RWPE2 (cell line): Measurements from ENCODE around the gene TGFB3.

Experiments
- ATAC-seq: fragments of 200-7000 bp; cut with Tn5 transposase; 3 replicates; pipeline ENCODE4 v1.9.1; 2021; ENCODE audit warnings: low read depth
- DNase-seq: peaks from one replicate; pipeline ENCODE4 v3.0.0-alpha.2; 2020; ENCODE audit warnings: low spot score
- H3K27ac ChIP-seq: fragments of 450-650 bp; 2 replicates; pipeline ENCODE4 v1.5.1; 2017; ENCODE audit warnings: mild to moderate bottlenecking; ENCODE audit not compliant: poor library complexity, severe bottlenecking
- H3K27me3 ChIP-seq: fragments of 250-450 bp; sonication (Bioruptor Pico); 2 replicates; pipeline ENCODE4 v1.5.1; 2021; ENCODE audit warnings: mild to moderate bottlenecking, moderate library complexity; ENCODE audit not compliant: insufficient read depth, poor library complexity, severe bottlenecking
- H3K36me3 ChIP-seq: fragments of 250-450 bp; sonication (Bioruptor Pico); 2 replicates; pipeline ENCODE4 v1.5.1; 2020; ENCODE audit warnings: low read depth, mild to moderate bottlenecking, moderate library complexity
- H3K4me1 ChIP-seq: fragments of 250-450 bp; sonication (Bioruptor Pico); 2 replicates; pipeline ENCODE4 v1.5.1; 2021; ENCODE audit warnings: mild to moderate bottlenecking, moderate library complexity; ENCODE audit not compliant: insufficient read depth, poor library complexity, severe bottlenecking
- H3K4me3 ChIP-seq: fragments of 250-450 bp; sonication (Bioruptor Pico); 2 replicates; pipeline ENCODE4 v1.5.1; 2021; ENCODE audit warnings: mild to moderate bottlenecking, moderate library complexity; ENCODE audit not compliant: severe bottlenecking
- H3K9me3 ChIP-seq: fragments of 250-450 bp; sonication (Bioruptor Pico); 2 replicates; pipeline ENCODE4 v1.5.1; 2021; ENCODE audit warnings: mild to moderate bottlenecking, moderate library complexity; ENCODE audit not compliant: severe bottlenecking
- CTCF ChIP-seq: fragments of 450-650 bp; IDR thresholded peaks from one replicate; pipeline ENCODE4 v1.5.1; 2017; ENCODE audit warnings: mild to moderate bottlenecking, moderate library complexity; ENCODE audit not compliant: poor library complexity, severe bottlenecking

Gene TGFB3

GRCh38 chr14:75984674-75985073 is 2.9 kb upstream of the TGFB3 start:
- peaks cover 18% of the 10 kb centered on the region for H3K4me1 ChIP-seq
- H3K27me3 ChIP-seq: no peaks in the 10 kb centered on the region
- no peak for TF ChIP-seq CTCF
- H3K27ac ChIP-seq: no peak overlapping the region
- H3K9me3 ChIP-seq: no peaks in the 10 kb centered on the region
- H3K4me3 ChIP-seq: no peak overlapping the region
- ATAC-seq (no peak), DNase-seq (no peak)
- peaks cover 4% of the 10 kb centered on the region for H3K36me3 ChIP-seq

- H3K27ac ChIP-seq: no peak overlapping the region
- no peaks in the 10 kb centered on the region for H3K27me3 ChIP-seq
- no peaks in the 10 kb centered on the region for H3K36me3 ChIP-seq
- H3K4me1 ChIP-seq: peaks cover 7% of the 10 kb centered on the region
- no peak for TF ChIP-seq CTCF
- DNase-seq: no peak
- no peaks in the 10 kb centered on the region for H3K9me3 ChIP-seq
- no peak for ATAC-seq
- H3K4me3 ChIP-seq: peak overlapping the region; percentile 73
Observed at GRCh38 chr14:75983019-75983358, 1.2 kb upstream of the TGFB3 start.

- no peaks in the 10 kb centered on the region for H3K36me3 ChIP-seq
- DNase-seq (peak; percentile 84), ATAC-seq (peak; percentile 66)
- H3K27me3 ChIP-seq: no peaks in the 10 kb centered on the region
- H3K4me3 ChIP-seq: peak overlapping the region; percentile 73
- H3K9me3 ChIP-seq: no peaks in the 10 kb centered on the region
- H3K27ac ChIP-seq: peak overlapping the region; percentile 33
- TF ChIP-seq CTCF: peak; percentile 91
- peaks cover 11% of the 10 kb centered on the region for H3K4me1 ChIP-seq
Observed at GRCh38 chr14:75982266-75983018, 647 bp upstream of the TGFB3 start.

- Histone ChIP-seq H3K4me1 (peaks cover 8% of the 10 kb centered on the region), H3K27ac (no peak overlapping the region), H3K27me3 (no peaks in the 10 kb centered on the region), H3K9me3 (no peaks in the 10 kb centered on the region), H3K36me3 (no peaks in the 10 kb centered on the region), H3K4me3 (no peak overlapping the region)
- no peak for DNase-seq
- TF ChIP-seq CTCF: no peak
- ATAC-seq: no peak
Observed at GRCh38 chr14:75980856-75981255, 939 bp downstream of the TGFB3 start.
